GM19452 (cell line): ENCODE results near the gene GNPDA2.
A peak's percentile ranks its signal among the peaks of the same experiment; 100 is the strongest.
"Not testable (repeated sequence)": the region's sequence is repeated elsewhere in the genome, so short reads cannot be mapped to it uniquely, and the experiment has no call there.

Experiments
- ATAC-seq: cut with Tn5 transposase; IDR thresholded peaks from one replicate; pipeline ENCODE4 v1.9.1; 2021; ENCODE audit not compliant: unreplicated experiment

GNPDA2 gene

DNA sequence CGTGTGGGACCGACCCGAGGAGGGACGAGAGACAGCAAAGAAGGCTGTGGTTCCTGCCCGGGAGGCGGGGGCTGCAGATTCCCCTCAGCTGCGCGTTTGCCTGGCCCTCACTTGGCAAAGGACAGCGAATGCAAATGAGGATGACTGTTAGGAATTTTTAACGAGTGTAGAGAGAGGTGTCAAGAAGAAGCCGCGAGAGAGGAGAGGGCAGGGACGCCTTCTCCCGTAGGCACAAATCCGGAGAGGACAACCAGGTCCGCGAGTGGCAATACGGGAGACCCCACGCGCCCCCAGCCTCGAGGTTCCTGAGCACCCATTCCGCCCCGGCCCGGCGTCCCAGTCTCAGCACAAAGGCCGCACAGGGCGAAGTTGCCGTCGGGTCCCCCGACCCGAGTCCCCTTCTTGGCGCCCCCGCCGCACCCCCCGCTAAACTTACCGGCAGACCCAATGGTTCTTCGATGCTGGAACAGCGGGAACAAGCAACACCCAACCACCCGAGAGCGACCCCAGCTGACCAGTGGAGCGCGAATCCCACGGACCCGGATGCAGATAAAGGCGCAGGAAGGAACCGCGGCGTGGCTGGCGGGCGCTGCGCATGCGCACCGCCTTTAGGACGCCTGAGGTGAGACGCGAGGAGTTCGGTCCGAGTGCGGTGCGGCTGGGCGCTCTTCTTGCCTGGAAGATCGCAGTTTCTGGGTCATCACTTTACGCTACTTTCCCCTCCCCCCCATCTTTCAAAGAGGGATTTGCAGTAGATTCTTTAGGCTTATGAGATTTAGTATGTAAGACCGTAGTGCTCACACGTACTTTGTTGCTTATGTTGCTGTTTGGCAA, at the start of gene GNPDA2:
GNPDA2 (minus strand) TSS at position 519 of the 834 bp plus-strand sequence. CDS start 4,349 bp downstream, outside the sequence.
- ATAC-seq, result peak; percentile 93

DNA sequence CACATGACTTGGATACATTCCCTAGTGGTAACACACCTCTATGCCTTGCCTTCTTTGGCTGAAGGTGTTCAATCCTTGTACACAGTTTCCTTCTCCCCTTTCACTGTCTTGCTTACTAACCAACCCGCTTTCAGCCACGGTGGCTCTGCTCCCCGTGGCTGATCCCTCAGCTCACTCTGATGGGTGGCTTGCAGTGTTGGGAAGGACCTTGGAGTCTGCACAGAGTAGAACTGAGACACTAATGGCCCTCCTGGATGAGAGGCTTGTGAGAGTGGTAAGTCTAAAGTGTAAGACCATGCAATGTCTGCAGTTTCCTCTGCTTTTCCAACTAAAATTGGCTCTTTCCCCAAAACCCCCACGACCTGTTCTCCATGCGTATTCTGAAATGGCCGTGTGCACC, 46.0 kb upstream of the GNPDA2 start:
- no peak for ATAC-seq

DNA sequence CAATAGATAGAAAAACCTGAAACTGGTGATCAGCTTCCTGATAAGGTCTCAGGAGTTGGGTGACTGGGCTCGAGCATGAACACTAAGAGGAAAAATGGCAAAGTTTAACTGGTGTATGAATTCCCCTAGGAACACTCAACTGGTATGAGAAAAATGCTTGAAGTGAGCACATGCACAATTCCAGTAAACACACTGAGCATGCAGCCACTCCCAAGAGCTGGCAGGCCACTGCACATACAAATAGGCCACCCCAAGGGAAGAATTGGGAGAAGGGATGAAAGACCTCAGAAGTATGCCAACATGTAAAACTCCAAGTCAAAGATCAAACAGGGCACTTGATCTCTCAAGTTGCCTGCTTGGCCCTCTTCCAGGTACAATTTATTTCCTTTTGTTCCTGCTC, 45.4 kb upstream of the GNPDA2 start:
- no peak for ATAC-seq

DNA sequence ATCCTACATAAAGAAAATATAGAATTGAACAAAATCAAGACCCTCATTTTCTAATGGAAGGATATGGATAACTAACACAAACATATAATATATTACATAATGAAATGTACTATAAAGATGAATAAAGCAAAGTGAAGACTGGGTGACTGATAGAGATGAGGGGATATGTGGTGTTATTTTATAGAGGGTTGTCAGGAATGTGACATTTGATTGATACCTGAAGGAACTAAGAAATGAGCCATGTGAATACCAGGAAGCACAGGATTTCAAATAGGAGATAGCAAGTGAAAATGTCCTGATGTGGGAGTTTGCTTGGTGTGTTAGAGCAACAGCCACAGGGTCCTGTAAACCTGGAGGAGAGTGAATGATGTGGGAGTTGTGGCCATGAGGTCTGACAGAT, 40.1 kb upstream of the GNPDA2 start:
- no peak for ATAC-seq

DNA sequence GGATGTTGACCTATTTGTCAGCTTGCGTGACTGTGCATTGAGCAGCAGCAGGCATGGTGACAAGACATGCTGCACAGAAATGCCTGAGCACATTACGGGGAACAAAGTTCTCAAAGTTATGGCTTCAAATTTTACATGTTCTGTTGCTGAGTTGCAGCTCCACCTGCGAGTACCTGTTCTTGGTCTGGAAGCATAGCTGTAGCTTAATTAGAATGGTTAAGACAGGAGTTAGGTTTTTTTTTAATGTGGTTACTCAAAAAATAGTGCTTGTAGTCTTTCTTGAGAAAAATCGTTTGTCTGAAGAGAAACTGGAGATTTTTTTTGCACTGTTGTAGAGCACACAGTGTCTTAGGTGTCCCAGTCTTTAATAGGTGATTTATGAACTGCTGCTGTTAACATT, 38.8 kb upstream of the GNPDA2 start:
- ATAC-seq, result no peak

DNA sequence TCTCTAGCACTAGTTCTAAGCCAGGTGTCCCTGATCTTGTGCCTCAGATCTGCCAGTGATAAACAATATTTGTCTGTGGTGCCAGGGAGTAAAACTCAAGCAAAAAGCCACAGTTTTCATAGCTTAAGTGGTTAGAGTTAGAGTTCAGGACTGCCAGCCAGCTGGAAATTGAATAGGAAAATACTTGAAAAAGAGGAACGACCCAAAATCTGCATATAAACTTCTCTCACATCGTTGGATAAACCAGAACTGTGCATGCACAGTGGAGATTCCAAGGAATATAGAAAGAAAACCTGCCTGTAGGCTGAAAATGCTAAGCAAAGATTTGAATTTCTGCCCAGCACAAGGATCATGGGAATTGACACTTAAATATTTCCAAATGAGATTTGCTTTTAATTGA, 35.0 kb upstream of the GNPDA2 start:
- ATAC-seq, result no peak

DNA sequence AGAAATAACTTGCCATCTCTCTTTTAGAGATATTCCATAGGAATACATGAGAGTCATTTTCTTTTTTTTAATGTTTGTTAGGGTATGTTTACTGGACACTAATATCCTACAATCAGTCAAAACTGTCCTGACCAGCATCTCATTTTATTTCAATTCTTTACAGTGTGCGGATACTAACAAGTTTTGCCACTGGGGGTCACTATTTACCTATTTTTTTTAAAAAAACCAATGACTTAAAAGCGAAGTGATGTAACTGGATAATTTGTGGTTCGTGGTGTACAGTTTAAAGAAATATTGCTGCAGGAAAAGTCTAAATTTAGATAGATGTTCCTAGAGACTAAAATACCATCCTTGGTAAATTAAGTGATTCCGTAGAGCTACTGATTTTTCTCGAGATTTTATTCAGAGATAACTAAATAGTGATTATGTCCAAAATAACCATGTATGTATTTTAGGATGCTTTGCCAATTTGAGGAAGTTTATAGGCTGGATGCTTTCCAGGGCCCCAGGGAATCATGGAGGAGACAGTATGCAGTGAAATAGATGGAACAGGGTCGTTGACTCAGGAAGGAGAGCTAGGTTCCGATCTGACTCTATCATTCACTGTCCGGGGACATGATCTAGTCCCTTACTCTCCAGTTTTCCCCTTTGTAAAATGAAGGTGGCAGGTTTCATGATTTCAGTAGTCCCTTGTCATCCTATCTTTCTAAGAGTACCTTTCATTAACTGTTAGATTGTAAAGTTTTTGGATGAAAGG, 34.0 kb upstream of the GNPDA2 start:
- peak; percentile 78 for ATAC-seq

DNA sequence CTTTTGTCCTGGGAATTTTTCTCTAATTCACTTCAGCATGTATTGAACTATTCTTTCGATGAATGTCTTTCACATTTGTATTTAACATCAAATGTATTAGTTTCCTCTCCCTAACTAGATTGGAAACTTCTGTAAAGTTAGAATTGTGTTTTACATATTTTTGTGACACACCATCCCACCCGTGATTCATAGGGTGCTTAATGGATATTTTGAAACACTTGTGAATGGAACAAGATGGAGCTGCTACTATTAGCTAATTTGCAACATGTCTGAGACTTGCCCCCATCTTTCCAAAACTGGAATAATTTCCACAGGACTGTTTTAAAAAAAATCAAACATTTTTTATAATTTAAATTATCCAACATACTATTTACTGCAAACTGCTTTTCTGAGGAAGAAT, 30.2 kb upstream of the GNPDA2 start:
- no peak for ATAC-seq

DNA sequence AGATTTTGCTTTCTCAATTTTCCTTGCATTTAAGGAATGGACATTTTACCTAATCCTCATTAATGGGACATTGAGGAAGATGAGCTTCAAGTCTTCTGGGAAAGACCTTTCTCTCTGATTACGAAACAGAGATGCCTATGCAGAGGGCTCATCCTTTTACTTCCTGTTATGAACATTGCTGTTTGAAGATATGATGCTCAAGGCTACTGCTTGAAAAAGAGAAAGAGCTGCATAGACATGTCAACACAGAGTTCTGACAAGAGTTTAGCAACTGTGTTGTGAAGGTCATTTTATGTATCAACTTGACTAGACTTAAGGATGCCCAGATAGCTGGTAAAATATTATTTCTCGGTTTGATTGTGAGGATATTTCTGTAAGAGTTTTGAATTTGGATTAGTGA, 13.8 kb upstream of the GNPDA2 start:
- no peak for ATAC-seq

DNA sequence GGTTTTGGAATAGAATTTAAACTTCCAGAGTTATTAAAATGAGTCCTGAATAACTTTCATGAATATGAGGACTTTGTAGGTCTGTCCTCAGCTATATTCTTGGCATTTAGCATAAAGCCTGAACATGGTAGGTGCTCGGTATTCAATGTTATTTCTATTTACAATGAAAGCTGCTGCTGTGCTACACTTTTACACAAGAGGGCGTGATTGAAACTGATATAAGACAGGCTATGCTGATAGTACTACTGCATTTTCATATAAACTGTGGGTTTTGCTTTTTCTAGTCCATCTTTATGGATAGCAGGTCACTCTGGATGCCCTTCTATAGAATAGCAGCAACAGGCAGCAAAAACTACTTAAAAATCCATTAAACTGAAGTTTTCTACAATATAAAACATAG, 12.3 kb upstream of the GNPDA2 start:
- no peak for ATAC-seq

DNA sequence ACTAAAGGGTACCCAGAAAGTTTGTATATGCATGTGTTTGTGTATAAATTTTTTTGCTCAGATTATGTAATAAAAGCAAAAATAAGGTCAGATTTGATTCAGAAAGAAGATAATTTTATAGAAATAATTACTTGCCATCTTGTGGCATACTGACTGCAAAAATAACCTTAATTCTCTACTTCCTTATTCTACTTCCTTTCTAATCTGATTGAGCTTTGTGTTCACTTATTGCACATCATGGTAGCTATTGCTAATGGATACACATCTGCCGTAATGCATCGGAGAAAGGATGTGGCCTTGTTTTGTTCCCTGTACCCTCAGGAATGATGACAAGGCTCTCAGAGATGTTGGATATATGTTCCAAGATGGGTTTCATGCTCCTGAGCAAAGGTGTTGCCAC, 10.5 kb upstream of the GNPDA2 start:
- no peak for ATAC-seq

DNA sequence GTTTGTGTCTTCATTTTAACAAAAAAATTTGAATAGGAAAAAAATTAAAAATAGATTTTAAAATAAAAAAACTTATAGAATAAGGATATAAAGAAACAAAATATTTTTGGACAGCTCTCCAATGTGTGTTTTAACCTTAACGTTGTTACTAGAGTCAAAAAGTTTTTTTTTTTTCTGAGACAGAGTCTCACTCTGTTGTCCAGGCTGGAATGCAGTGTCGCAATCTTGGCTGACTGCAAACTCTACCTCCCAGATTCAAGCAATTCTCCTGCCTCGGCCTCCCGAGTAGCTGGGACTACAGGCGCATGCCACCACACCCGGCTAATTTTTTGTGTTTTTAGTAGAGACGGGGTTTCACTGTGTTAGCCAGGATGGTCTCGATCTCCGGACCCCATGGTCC, 2.3 kb upstream of the GNPDA2 start:
- not testable (repeated sequence) for ATAC-seq

DNA sequence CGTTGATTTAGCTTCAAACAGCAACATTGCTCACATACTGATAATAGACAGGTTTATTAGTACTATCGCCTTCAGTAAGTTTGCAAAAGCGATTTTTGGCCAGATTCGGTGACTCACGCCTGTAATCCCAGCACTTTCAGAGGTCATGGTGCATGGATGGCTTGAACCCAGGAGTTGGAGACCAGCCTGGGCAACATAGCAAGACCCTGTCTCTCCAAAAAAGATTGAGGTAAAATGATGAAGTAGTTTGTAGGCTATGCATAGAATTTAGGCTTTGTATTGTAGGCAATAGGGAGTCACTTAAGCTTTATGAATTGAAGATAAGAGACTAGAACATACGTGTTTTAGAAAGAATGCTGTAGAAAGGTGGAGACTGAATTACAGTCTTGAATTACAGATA, 1.1 kb upstream of the GNPDA2 start:
- no peak for ATAC-seq

DNA sequence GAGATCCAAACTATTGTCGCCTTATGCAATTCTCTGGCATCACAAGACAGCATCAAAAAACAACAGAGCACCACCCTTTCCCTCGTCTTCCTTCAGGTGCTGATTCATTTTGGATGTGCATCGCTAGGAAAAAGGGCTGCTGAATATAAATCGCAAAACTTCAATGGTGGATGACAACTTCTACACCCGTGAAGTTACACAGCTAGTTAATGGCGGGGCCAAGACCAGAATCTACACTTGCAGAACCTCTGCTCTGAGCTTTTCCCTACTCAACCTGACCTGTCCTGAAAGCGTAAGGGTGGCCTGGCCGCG, 674 bp downstream of the GNPDA2 start:
- ATAC-seq, result peak; percentile 3

DNA sequence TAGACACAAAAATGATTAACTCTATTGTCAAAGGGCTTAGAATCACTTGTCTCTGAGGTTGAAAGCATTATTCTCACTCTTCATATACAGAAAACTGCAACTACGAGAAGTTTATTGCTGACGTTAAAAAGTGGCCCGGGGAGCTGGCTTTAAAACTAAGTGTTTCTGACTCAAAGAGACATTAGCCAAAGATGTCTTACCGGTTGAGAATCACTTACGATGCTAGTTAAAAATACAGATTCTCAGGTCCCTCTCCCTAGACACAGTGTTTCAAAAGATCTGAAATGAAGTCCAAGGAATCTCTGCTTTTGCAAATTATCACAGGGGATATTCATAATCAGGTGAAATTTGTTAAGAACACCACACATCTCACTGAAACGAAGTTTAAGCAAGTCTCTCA, 1.2 kb downstream of the GNPDA2 start:
- no peak for ATAC-seq

DNA sequence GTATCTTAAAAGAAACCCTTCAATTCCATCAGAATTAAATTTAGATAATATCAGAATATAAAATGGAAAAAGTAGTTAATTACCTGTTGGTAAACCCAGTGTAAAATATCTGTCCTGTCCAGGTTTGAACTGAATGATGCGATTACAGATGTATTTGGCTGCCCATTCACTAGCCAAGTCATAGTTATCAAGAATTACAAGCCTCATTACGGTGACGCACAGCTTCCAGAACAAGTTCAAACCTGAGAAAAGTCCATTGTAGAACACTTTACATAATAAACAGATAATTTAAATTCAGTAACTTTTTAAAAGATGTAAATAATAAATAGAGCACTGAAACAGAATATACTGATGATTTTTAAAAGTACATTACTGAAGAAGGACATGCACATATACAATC, 4.4 kb downstream of the GNPDA2 start:
- no peak for ATAC-seq

DNA sequence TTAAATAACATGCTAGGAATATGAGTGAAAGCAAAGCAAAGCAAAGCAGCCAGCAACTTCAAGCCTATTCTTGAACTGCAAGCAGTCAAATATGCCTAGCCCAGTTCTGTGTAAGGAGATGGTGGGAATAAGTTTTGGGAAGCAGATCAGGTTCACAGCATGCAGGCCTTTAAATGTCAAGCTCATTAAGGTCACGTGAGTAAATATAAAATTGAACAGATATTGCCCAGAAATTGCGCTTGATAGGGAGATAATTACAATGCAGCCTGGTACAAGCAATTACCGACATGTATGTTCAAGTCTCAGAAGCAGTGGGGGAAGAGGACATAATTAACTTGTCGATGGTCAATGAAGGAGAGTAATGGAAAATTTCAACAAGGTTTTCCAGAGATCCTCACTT, 6.0 kb downstream of the GNPDA2 start:
- no peak for ATAC-seq

DNA sequence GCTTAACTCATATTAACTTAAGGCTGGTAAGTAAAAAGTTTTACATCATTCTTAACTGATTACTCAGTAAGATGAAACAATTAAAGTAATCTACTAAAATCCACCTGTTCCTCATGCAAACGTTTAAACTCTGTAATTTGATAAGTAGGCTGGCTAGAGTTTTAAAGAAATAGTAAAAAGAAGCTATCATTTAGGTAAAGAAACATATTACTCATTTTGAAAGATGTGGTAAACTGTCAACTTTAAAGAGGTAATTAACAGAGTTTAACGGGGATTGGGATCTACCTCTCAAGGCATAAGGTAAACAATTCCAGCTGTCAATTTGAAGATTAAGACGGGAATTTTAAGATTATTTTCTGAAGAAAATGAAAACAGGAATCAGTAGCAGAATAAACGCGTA, 9.8 kb downstream of the GNPDA2 start:
- ATAC-seq, result no peak

DNA sequence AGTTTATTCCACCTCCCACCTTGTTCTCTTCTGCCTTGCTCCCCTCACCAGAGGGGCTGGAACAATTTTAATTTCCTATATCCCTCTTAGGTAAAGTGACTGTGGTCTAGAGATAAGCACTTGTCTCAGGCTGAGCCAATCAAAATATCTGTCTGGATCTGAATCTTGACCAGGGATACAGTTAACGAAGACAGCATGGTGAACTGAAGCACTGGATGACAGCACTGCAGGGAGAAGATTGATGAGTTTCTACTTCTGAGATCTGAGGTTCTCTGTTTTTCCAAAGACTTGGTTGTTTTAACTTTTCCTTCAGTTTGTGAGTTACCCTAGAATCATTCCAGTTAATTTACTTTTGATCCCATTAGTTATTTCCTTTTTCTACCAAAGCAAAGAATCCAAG, 13.2 kb downstream of the GNPDA2 start:
- ATAC-seq, result no peak

DNA sequence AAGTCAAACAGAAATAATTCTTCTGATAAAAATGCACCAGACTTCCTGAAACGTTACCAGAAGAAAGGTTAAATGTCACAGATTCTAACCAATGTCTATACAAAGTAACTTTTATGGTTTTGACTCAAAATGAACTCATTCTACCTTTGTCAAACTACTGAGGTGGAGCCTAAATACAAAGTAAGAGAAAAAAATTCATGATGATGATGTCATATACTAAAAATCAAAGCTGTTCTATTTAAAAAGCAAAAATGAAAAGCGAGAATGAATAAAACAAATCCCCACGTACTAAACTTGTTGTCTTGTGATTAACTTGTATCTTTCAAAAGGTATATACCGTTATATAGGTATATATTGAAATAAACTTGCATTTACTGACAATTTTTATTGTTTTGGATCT, 21.7 kb downstream of the GNPDA2 start:
- ATAC-seq, result no peak

DNA sequence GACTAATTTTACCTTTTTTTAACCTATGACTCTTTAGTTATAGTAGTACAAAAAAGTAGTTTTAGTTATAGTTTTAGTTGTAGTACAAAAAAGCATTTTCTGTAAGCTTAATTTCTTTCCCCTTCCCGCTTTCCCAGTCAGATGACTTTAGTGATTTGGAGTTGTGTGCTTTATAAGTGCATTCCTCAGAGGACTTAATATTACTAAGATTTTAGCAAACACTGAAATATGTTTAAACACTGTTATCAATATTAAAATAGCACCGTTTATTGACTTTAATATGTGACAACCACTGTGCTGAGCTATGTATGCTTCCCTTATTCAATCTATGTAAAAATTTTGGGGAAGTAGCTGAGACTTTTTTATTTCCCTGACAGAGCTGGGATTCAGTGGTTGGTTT, 25.3 kb downstream of the GNPDA2 start:
- no peak for ATAC-seq

DNA sequence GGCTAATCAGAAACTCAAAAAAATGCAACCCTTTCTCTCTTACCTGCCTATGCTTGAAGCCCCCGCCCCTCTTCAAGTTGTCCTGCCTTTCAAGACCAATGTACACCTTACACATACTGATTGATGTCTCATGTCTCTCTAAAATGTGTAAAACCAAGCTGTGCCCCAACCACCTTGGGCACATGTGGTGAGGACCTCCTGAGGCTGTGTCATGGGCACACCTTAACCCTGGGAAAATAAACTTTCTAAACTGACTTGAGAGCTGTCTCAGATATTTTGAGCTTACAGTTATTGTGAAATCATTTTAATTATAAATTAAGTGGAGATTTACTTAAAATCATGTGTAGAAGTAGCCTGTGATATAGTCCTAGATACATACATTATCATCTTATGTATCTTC, 25.9 kb downstream of the GNPDA2 start:
- no peak for ATAC-seq

DNA sequence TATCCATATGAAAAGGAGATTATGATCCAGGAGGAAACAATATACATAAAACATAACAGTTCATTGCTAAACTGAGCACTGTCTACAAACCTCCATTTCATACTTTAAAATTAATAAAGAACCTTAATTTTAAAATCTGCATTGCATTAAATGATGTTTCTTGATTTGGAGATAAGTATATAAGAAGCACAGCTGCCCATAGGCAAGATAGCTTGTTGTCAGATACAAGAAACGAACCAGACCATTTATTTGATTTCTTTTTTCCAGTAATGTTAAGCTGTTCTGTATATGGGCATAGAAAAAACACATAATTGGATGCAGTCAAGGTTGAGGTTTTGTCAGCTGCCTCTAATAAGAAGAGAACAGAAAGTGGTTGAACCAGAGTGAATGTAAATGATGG, 41.7 kb downstream of the GNPDA2 start:
- no peak for ATAC-seq
